Measurements from ENCODE around the gene PRSS38.

Gene PRSS38

GRCh38 chr1:227815468-227816409 is at the start of gene PRSS38:
PRSS38 (plus strand) TSS chr1:227815675; CDS start chr1:227815717, 42 bp downstream.
- Mint-ChIP-seq H3K4me3 (no peak within 1 kb of the TSS), H3K27me3 (no peaks in the 10 kb centered on the region), H3K4me1 (ENCODE audit: low read depth) (no peaks in the 10 kb centered on the region), H3K27ac (no peak within 1 kb of the TSS), H3K36me3 (ENCODE audit: low read depth) (no peaks in the 10 kb centered on the region), H3K9me3 (peaks cover 51% of the 10 kb centered on the region)
- intact Hi-C loops (cut with micrococcal nuclease), result no loop called here

- H3K27me3 Mint-ChIP-seq, result no peaks in the 10 kb centered on the region
- intact Hi-C loops (cut with micrococcal nuclease), result no loop called here
- peaks cover 73% of the 10 kb centered on the region for H3K36me3 Mint-ChIP-seq (ENCODE audit: low read depth)
- peaks cover 30% of the 10 kb centered on the region for H3K4me1 Mint-ChIP-seq (ENCODE audit: low read depth)
- no peaks in the 10 kb centered on the region for H3K9me3 Mint-ChIP-seq
- H3K4me3 Mint-ChIP-seq, result no peak overlapping the region
- no peak overlapping the region for H3K27ac Mint-ChIP-seq
Measured at GRCh38 chr1:227766015-227766634, 49.4 kb upstream of the PRSS38 start.

- peaks cover 30% of the 10 kb centered on the region for H3K4me1 Mint-ChIP-seq (ENCODE audit: low read depth)
- no peaks in the 10 kb centered on the region for H3K27me3 Mint-ChIP-seq
- no peaks in the 10 kb centered on the region for H3K9me3 Mint-ChIP-seq
- intact Hi-C loops (cut with micrococcal nuclease), result no loop called here
- H3K27ac Mint-ChIP-seq, result peak overlapping the region; percentile 56
- peaks cover 73% of the 10 kb centered on the region for H3K36me3 Mint-ChIP-seq (ENCODE audit: low read depth)
- no peak overlapping the region for H3K4me3 Mint-ChIP-seq
Measured at GRCh38 chr1:227766653-227767277, 48.7 kb upstream of the PRSS38 start.

- intact Hi-C loops (cut with micrococcal nuclease), result no loop called here
- Mint-ChIP-seq H3K4me3 (no peak overlapping the region), H3K36me3 (ENCODE audit: low read depth) (peaks cover 76% of the 10 kb centered on the region), H3K4me1 (ENCODE audit: low read depth) (peaks cover 22% of the 10 kb centered on the region), H3K27me3 (no peaks in the 10 kb centered on the region), H3K9me3 (no peaks in the 10 kb centered on the region), H3K27ac (peak overlapping the region; percentile 56)
Measured at GRCh38 chr1:227767401-227768124, 47.9 kb upstream of the PRSS38 start.

- Mint-ChIP-seq H3K4me3 (no peak overlapping the region), H3K4me1 (ENCODE audit: low read depth) (peaks cover 20% of the 10 kb centered on the region), H3K27ac (no peak overlapping the region), H3K36me3 (ENCODE audit: low read depth) (peaks cover 76% of the 10 kb centered on the region), H3K9me3 (no peaks in the 10 kb centered on the region), H3K27me3 (no peaks in the 10 kb centered on the region)
- intact Hi-C loops (cut with micrococcal nuclease), result no loop called here
Measured at GRCh38 chr1:227768125-227768439, 47.4 kb upstream of the PRSS38 start.

GRCh38 chr1:227768640-227769039 is 46.8 kb upstream of the PRSS38 start:
- Mint-ChIP-seq H3K27ac (no peak overlapping the region), H3K4me3 (no peak overlapping the region), H3K9me3 (no peaks in the 10 kb centered on the region), H3K4me1 (ENCODE audit: low read depth) (peaks cover 20% of the 10 kb centered on the region), H3K36me3 (ENCODE audit: low read depth) (peaks cover 72% of the 10 kb centered on the region), H3K27me3 (no peaks in the 10 kb centered on the region)
- intact Hi-C loops (cut with micrococcal nuclease), result no loop called here

GRCh38 chr1:227769047-227769935 is 46.2 kb upstream of the PRSS38 start:
- Mint-ChIP-seq H3K4me3 (no peak overlapping the region), H3K27ac (no peak overlapping the region), H3K36me3 (ENCODE audit: low read depth) (peaks cover 72% of the 10 kb centered on the region), H3K27me3 (no peaks in the 10 kb centered on the region), H3K9me3 (no peaks in the 10 kb centered on the region), H3K4me1 (ENCODE audit: low read depth) (peaks cover 20% of the 10 kb centered on the region)
- intact Hi-C loops (cut with micrococcal nuclease), result no loop called here

GRCh38 chr1:227769936-227770494 is 45.5 kb upstream of the PRSS38 start:
- intact Hi-C loops (cut with micrococcal nuclease), result no loop called here
- no peak overlapping the region for H3K4me3 Mint-ChIP-seq
- H3K27ac Mint-ChIP-seq, result no peak overlapping the region
- no peaks in the 10 kb centered on the region for H3K9me3 Mint-ChIP-seq
- H3K27me3 Mint-ChIP-seq, result no peaks in the 10 kb centered on the region
- peaks cover 20% of the 10 kb centered on the region for H3K4me1 Mint-ChIP-seq (ENCODE audit: low read depth)
- H3K36me3 Mint-ChIP-seq (ENCODE audit: low read depth), result peaks cover 74% of the 10 kb centered on the region

GRCh38 chr1:227770812-227771211 is 44.7 kb upstream of the PRSS38 start:
- Mint-ChIP-seq H3K27me3 (no peaks in the 10 kb centered on the region), H3K36me3 (ENCODE audit: low read depth) (peaks cover 82% of the 10 kb centered on the region), H3K4me3 (no peak overlapping the region), H3K4me1 (ENCODE audit: low read depth) (peaks cover 15% of the 10 kb centered on the region), H3K9me3 (no peaks in the 10 kb centered on the region), H3K27ac (no peak overlapping the region)
- intact Hi-C loops (cut with micrococcal nuclease), result no loop called here

GRCh38 chr1:227771326-227771725 is 44.1 kb upstream of the PRSS38 start:
- intact Hi-C loops (cut with micrococcal nuclease), result no loop called here
- Mint-ChIP-seq H3K27ac (no peak overlapping the region), H3K27me3 (no peaks in the 10 kb centered on the region), H3K36me3 (ENCODE audit: low read depth) (peaks cover 87% of the 10 kb centered on the region), H3K9me3 (no peaks in the 10 kb centered on the region), H3K4me3 (no peak overlapping the region), H3K4me1 (ENCODE audit: low read depth) (peaks cover 10% of the 10 kb centered on the region)

- Mint-ChIP-seq H3K36me3 (ENCODE audit: low read depth) (peaks cover 88% of the 10 kb centered on the region), H3K4me3 (no peak overlapping the region), H3K27ac (no peak overlapping the region), H3K27me3 (no peaks in the 10 kb centered on the region), H3K4me1 (ENCODE audit: low read depth) (peaks cover 5% of the 10 kb centered on the region), H3K9me3 (no peaks in the 10 kb centered on the region)
- intact Hi-C loops (cut with micrococcal nuclease), result no loop called here
Measured at GRCh38 chr1:227771771-227772170, 43.7 kb upstream of the PRSS38 start.

GRCh38 chr1:227773558-227773957 is 41.9 kb upstream of the PRSS38 start:
- Mint-ChIP-seq H3K27ac (no peak overlapping the region), H3K4me3 (no peak overlapping the region), H3K27me3 (no peaks in the 10 kb centered on the region), H3K9me3 (no peaks in the 10 kb centered on the region), H3K36me3 (ENCODE audit: low read depth) (peaks cover 74% of the 10 kb centered on the region), H3K4me1 (ENCODE audit: low read depth) (no peaks in the 10 kb centered on the region)
- intact Hi-C loops (cut with micrococcal nuclease), result no loop called here

All from dendritic cell treated with granulocyte-macrophage colony-stimulating factor and Interleukin-4, amounts not matched to agents 40 ng/mL and 50 ng/mL, for 4 days (primary cell).